Panc1 (cell line): ENCODE results near the gene SOCS1.

ENCODE experiments used
- SIN3A ChIP-seq: IDR thresholded peaks from 2 replicates; pipeline ENCODE4 v1.6.1; 2012; ENCODE audit warnings: low read depth, mild to moderate bottlenecking, low read length, moderate library complexity, borderline replicate concordance; ENCODE audit not compliant: insufficient read depth
- TF ChIP-seq, protein P1 (sequence below): fragments of 450-650 bp; IDR thresholded peaks from 2 replicates; pipeline ENCODE4 v1.5.1; 2017; ENCODE audit warnings: mild to moderate bottlenecking

DNA sequence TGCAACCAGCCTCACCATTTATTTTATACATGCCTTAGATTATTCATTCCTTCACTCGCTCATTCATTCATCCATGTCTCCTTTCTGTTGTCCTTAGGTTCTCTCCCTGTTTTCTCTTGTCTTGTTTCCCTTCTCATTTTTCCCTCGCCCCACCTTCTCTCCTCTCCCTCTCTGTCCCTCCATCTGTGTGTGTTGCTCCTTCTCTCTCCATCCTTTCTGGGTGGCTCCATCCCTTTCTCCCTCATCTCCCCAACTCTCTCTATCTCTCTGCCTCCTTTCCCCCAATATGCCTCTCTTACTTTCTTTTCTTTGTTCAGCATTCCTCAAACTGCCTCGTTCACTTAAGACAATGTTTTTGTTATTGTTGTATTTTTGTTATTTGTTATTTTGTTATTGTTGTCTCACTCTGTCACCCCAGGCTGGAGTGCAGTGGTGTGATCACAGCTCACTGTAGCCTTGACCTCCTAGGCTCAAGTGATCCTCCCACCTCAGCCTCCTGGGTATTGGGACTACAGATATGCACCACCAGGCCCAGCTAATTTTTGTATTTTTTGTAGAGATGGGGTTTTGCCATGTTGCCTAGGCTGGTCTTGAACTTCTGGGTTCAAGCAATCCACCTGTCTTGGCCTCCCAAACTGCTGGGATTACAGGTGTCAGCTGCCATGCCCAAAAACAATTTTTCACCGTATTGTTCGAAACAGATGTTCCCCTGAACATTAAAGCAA is 14.4 kb downstream of the SOCS1 start:
- TF ChIP-seq, protein P1, sequence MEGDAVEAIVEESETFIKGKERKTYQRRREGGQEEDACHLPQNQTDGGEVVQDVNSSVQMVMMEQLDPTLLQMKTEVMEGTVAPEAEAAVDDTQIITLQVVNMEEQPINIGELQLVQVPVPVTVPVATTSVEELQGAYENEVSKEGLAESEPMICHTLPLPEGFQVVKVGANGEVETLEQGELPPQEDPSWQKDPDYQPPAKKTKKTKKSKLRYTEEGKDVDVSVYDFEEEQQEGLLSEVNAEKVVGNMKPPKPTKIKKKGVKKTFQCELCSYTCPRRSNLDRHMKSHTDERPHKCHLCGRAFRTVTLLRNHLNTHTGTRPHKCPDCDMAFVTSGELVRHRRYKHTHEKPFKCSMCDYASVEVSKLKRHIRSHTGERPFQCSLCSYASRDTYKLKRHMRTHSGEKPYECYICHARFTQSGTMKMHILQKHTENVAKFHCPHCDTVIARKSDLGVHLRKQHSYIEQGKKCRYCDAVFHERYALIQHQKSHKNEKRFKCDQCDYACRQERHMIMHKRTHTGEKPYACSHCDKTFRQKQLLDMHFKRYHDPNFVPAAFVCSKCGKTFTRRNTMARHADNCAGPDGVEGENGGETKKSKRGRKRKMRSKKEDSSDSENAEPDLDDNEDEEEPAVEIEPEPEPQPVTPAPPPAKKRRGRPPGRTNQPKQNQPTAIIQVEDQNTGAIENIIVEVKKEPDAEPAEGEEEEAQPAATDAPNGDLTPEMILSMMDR, result no peak
- TF ChIP-seq SIN3A, result no peak
